Glutamatergic neuron (in vitro differentiated cells): ENCODE data around the gene ZNF462. TPM values are rescaled to one million over a fixed set of nuclear protein-coding genes. Genes with fewer than 3 reads are reported as not detected.
A peak's percentile ranks its signal among the peaks of the same experiment; 100 is the strongest.

ENCODE experiments used
- DNase-seq: peaks from one replicate; pipeline ENCODE4 v3.0.0; 2022
- H3K27ac Mint-ChIP-seq: one replicate; pipeline ENCODE4 v1.8.0; 2020; ENCODE audit warnings: mild to moderate bottlenecking, mixed read lengths, inconsistent platforms; ENCODE audit not compliant: unreplicated experiment
- H3K27me3 Mint-ChIP-seq: one replicate; pipeline ENCODE4 v1.8.0; 2020; ENCODE audit warnings: mild to moderate bottlenecking, moderate library complexity, mixed read lengths, inconsistent platforms; ENCODE audit not compliant: unreplicated experiment
- H3K36me3 Mint-ChIP-seq: one replicate; pipeline ENCODE4 v1.8.0; 2020; ENCODE audit warnings: mild to moderate bottlenecking, mixed read lengths, inconsistent platforms; ENCODE audit not compliant: unreplicated experiment
- H3K4me1 Mint-ChIP-seq: one replicate; pipeline ENCODE4 v1.8.0; 2020; ENCODE audit warnings: mild to moderate bottlenecking, low read depth, mixed read lengths, inconsistent platforms; ENCODE audit not compliant: unreplicated experiment
- H3K4me3 Mint-ChIP-seq: one replicate; pipeline ENCODE4 v1.8.0; 2020; ENCODE audit warnings: mild to moderate bottlenecking, mixed read lengths, inconsistent platforms; ENCODE audit not compliant: unreplicated experiment
- H3K9me3 Mint-ChIP-seq: one replicate; pipeline ENCODE4 v1.8.0; 2020; ENCODE audit warnings: mild to moderate bottlenecking, moderate library complexity, mixed read lengths, inconsistent platforms; ENCODE audit not compliant: unreplicated experiment
- total RNA-seq: library from RNA; stranded (reverse); fragmentation: NEBNext Ultra II Directional; extraction: Animal tissue kit (Norgen Biotek cat#: 25700); gene quantifications from one replicate; pipeline ENCODE4 v1.2.1, GENCODE V29; 2021; ENCODE audit not compliant: unreplicated experiment
- TF ChIP-seq, protein P1 (sequence below): fragments of 200-600 bp; sonication (generic); IDR thresholded peaks from one replicate; pipeline ENCODE4 v1.5.0; 2021; ENCODE audit not compliant: partially characterized antibody, unreplicated experiment

Gene ZNF462
- total RNA-seq, 1 donor from 2014 or later: 259 TPM

DNA sequence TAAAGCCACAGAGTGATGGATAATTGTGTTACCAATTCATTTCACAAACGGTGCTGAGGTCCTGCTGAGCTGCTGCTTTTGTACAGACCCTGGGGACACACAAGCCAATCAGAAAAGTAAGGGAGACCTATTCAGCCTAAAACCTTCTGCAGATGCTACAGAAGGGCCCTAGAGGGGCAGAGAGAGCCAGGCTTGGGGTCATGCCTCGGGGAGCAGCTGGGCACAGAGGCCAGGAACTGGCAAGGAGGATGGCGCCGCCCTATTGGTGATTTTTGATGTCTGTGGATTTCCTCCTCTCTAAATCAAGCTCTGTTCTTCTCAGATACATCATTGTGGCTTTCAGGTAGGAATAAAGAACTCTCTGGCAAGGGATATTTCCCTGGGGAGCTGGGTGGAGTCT is 181.9 kb downstream of the ZNF462 start:
- TF ChIP-seq, protein P1, sequence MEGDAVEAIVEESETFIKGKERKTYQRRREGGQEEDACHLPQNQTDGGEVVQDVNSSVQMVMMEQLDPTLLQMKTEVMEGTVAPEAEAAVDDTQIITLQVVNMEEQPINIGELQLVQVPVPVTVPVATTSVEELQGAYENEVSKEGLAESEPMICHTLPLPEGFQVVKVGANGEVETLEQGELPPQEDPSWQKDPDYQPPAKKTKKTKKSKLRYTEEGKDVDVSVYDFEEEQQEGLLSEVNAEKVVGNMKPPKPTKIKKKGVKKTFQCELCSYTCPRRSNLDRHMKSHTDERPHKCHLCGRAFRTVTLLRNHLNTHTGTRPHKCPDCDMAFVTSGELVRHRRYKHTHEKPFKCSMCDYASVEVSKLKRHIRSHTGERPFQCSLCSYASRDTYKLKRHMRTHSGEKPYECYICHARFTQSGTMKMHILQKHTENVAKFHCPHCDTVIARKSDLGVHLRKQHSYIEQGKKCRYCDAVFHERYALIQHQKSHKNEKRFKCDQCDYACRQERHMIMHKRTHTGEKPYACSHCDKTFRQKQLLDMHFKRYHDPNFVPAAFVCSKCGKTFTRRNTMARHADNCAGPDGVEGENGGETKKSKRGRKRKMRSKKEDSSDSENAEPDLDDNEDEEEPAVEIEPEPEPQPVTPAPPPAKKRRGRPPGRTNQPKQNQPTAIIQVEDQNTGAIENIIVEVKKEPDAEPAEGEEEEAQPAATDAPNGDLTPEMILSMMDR: peak; percentile 29
- H3K4me3 Mint-ChIP-seq: no peak overlapping the region
- H3K36me3 Mint-ChIP-seq: peaks cover 3% of the 10 kb centered on the region
- peaks cover 10% of the 10 kb centered on the region for H3K9me3 Mint-ChIP-seq
- H3K4me1 Mint-ChIP-seq: peaks cover 6% of the 10 kb centered on the region
- no peak overlapping the region for H3K27ac Mint-ChIP-seq
- peaks cover 4% of the 10 kb centered on the region for H3K27me3 Mint-ChIP-seq
- DNase-seq: peak; percentile 32

DNA sequence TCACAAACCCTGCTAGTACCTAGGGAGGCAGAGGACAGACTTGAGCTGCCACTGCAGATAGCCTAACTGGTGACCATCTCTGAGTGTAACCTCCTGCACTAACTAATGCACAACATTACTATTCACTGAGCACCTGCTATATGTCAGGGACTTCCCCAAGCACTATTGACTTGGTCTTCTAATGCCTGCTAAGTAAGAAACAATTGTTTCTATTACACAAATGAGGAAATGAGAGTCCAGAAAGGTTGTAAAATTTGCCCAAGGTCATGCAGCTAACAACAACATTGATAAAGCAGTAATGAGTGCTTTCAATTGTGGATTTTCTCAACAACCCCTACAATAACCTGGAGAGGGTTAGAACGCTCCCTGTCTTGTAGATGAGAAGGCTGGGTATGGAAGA is 183.7 kb downstream of the ZNF462 start:
- Mint-ChIP-seq H3K27ac (no peak overlapping the region), H3K4me1 (no peaks in the 10 kb centered on the region), H3K4me3 (no peak overlapping the region), H3K9me3 (peaks cover 5% of the 10 kb centered on the region), H3K27me3 (peaks cover 3% of the 10 kb centered on the region), H3K36me3 (peaks cover 3% of the 10 kb centered on the region)
- TF ChIP-seq, protein P1: no peak
- no peak for DNase-seq

DNA sequence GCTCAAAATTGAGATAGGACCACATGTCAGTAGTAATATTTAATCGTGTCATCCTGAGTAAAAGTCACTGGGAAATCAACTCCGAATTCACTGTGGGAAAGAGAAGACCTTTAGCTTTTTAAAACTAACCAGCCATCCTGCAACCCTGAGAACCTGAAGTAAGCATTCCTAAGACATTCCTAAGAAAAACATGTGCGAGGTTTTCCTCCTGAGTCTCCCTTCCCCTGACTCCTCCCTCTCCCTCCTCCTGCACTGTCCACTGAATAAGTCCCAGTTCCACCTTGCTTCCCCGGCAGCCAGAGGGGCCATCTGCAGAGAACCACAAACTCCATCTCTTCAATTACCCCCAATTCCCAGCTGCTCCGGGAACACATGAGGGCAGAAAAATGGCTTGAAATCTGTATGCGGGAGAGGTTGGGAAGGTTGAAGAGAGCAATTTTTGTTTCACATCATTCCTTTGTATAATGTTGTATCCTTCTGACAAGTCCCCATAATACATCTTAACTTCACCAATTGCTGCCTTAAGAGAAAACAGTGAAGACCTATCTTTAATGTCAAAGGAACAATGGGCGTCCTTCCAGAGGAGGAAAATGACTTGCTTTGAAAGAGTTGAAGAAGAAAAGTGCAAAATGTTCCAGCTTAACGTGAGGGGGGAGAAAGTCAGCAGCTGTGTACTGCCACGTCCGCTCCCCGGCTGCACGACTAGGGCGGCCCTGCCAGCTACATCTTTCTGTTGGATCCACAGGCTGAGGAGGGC is 186.3 kb downstream of the ZNF462 start:
- Mint-ChIP-seq H3K9me3 (peaks cover 5% of the 10 kb centered on the region), H3K36me3 (peaks cover 3% of the 10 kb centered on the region), H3K4me1 (no peaks in the 10 kb centered on the region), H3K4me3 (no peak overlapping the region), H3K27ac (no peak overlapping the region), H3K27me3 (peaks cover 2% of the 10 kb centered on the region)
- DNase-seq: no peak
- TF ChIP-seq, protein P1: no peak

DNA sequence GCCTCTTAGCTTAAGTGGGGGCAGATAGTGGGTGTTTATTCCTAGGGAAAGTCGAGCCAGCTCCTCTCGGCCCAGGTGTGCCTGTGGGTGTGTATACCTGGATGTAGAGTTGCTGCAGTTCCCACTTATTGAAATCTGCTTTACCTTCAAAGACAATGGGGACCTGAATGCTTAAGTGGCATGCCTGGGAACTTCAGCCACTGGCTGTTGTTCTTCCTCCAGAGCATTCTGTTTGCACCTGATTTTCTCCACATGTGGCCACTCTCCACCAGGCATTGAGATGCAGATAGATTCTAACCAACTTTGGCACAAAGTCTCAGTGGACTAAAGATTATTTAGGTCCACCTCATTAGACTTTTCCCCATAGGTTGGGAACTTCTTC is 186.8 kb downstream of the ZNF462 start:
- H3K36me3 Mint-ChIP-seq: peaks cover 3% of the 10 kb centered on the region
- DNase-seq: no peak
- peaks cover 2% of the 10 kb centered on the region for H3K27me3 Mint-ChIP-seq

DNA sequence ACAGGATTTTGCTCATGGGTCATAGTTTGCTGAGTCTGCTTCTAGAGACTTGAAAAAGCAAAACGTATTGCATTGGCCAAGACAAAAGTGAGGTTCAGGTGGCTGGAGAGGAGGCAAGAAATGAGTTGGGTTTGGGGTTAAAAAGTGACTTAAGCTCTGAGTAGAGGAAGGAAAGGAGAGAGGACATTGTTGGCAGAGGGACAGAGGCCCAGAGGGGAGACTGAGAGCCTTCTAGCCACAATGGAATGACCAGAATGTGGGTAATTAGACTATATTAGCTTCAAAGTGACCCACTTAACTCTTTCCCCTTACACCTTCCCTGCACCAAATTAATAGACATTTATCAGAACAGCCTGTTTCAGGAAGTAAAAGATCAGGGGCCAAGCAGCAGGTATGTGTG is 188.4 kb downstream of the ZNF462 start:
- TF ChIP-seq, protein P1: no peak
- H3K4me1 Mint-ChIP-seq: no peaks in the 10 kb centered on the region
- peaks cover 3% of the 10 kb centered on the region for H3K36me3 Mint-ChIP-seq
- no peak for DNase-seq
- peaks cover 2% of the 10 kb centered on the region for H3K27me3 Mint-ChIP-seq
- H3K27ac Mint-ChIP-seq: no peak overlapping the region
- H3K9me3 Mint-ChIP-seq: peaks cover 5% of the 10 kb centered on the region
- no peak overlapping the region for H3K4me3 Mint-ChIP-seq

More for the DNA sequence above, 186.8 kb downstream of the ZNF462 start:
- Mint-ChIP-seq H3K9me3 (peaks cover 5% of the 10 kb centered on the region), H3K27ac (no peak overlapping the region), H3K4me1 (no peaks in the 10 kb centered on the region), H3K4me3 (no peak overlapping the region)
- TF ChIP-seq, protein P1: no peak
